GM19239 (cell line): Measurements from ENCODE around the gene GIGYF1.

Experiments used
- DNase-seq: peaks from one replicate; pipeline ENCODE4 v3.0.0; 2011; ENCODE audit warnings: low spot score; ENCODE audit not compliant: insufficient read length
- FAIRE-seq: peaks from 2 replicates; lab custom pipeline; 2011; peaks lifted over from hg19 to GRCh38; lab: Jason Lieb, UNC

GIGYF1 gene

GRCh38 chr7:100686201-100686821 lies 7.7 kb downstream of the GIGYF1 start:
- FAIRE-seq = no peak

GRCh38 chr7:100685631-100686145 lies 8.4 kb downstream of the GIGYF1 start:
- DNase-seq = peak; percentile 1
- FAIRE-seq = no peak

More at GRCh38 chr7:100686201-100686821, 7.7 kb downstream of the GIGYF1 start:
- peak; percentile 2 for DNase-seq

GRCh38 chr7:100685049-100685605 lies 8.9 kb downstream of the GIGYF1 start:
- FAIRE-seq (no peak), DNase-seq (no peak)

- DNase-seq (peak; percentile 2), FAIRE-seq (no peak)
Measured at GRCh38 chr7:100684534-100685042, 9.5 kb downstream of the GIGYF1 start.

- FAIRE-seq = no peak
Measured at GRCh38 chr7:100683659-100684533, 10.2 kb downstream of the GIGYF1 start.

GRCh38 chr7:100682991-100683658 lies 10.9 kb downstream of the GIGYF1 start:
- FAIRE-seq (no peak), DNase-seq (peak; percentile 1)

More at GRCh38 chr7:100683659-100684533, 10.2 kb downstream of the GIGYF1 start:
- DNase-seq = peak; percentile 8

- FAIRE-seq = no peak
Measured at GRCh38 chr7:100682228-100682741, 11.8 kb downstream of the GIGYF1 start.

GRCh38 chr7:100681491-100682227 lies 12.4 kb downstream of the GIGYF1 start:
- FAIRE-seq = no peak
- no peak for DNase-seq

More at GRCh38 chr7:100682228-100682741, 11.8 kb downstream of the GIGYF1 start:
- DNase-seq = no peak

- FAIRE-seq (no peak), DNase-seq (peak; percentile 5)
Measured at GRCh38 chr7:100680576-100681271, 13.3 kb downstream of the GIGYF1 start.

GRCh38 chr7:100679927-100680575 lies 14.0 kb downstream of the GIGYF1 start:
- FAIRE-seq = no peak
- DNase-seq = peak; percentile 6

GRCh38 chr7:100679129-100679926 lies 14.7 kb downstream of the GIGYF1 start:
- DNase-seq = peak; percentile 7
- no peak for FAIRE-seq

- FAIRE-seq (no peak), DNase-seq (peak; percentile 1)
Measured at GRCh38 chr7:100678291-100678984, 15.6 kb downstream of the GIGYF1 start.

GRCh38 chr7:100677308-100678267 lies 16.5 kb downstream of the GIGYF1 start:
- DNase-seq (peak; percentile 4), FAIRE-seq (no peak)

- FAIRE-seq = no peak
- peak; percentile 4 for DNase-seq
Measured at GRCh38 chr7:100676501-100677306, 17.3 kb downstream of the GIGYF1 start.
